ENCODE data around the gene HDAC4.

DNA sequence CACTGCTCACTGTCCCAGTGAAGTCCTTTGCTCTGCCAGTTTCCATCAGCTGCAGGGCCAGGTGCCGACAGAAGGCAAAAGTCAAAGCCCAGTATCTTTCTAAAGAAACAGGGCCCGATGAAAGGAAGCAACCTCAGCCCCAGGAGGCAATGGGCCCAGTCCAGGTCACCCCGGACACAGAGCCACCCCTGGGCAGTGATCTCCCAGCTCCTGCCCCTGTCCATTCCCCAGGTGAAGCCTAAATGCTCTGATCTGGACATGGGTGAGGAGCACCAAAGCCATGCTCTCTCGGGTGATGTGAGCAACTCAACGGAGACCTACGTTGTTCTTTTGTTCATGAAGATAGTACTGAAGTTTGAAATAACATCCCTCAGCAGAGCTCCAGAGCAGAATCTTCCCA lies 61.6 kb downstream of the HDAC4 start:
- no peak for TF ChIP-seq ELF4 (IDR thresholded peaks at IDR 0.05)
- TF ChIP-seq SUZ12 (IDR thresholded peaks at IDR 0.05), result no peak
- no peak for TF ChIP-seq TARDBP (IDR thresholded peaks at IDR 0.05)
- TF ChIP-seq SP1 (IDR thresholded peaks at IDR 0.05), result no peak
- no peak for TF ChIP-seq L3MBTL2 (conservative IDR thresholded peaks at IDR 0.05)
- no peak for TF ChIP-seq BHLHE40 (IDR thresholded peaks at IDR 0.05; ENCODE audit: borderline replicate concordance)
- no peak for TF ChIP-seq FOXM1 (IDR thresholded peaks at IDR 0.05; ENCODE audit: borderline replicate concordance)
- no peak for TF ChIP-seq ZNF384 (IDR thresholded peaks at IDR 0.05)
- no peak for TF ChIP-seq ARNT (IDR thresholded peaks at IDR 0.05)
- no peak for TF ChIP-seq FOXK2 (IDR thresholded peaks at IDR 0.05)
- TF ChIP-seq FOXA1 (IDR thresholded peaks at IDR 0.05), result no peak
- no peak for TF ChIP-seq CTBP1 (IDR thresholded peaks at IDR 0.05; ENCODE audit: borderline replicate concordance)
- TF ChIP-seq LEF1 (IDR thresholded peaks at IDR 0.05; ENCODE audit: borderline replicate concordance), result no peak
- no peak for TF ChIP-seq HDGF (IDR thresholded peaks at IDR 0.05; ENCODE audit: borderline replicate concordance)

Data from HEK293T (cell line).